SH-SY5Y (cell line): Measurements from ENCODE around the gene FBXW7.

Experiments
- GATA2 ChIP-seq: IDR thresholded peaks from 2 replicates; pipeline ENCODE4 v1.6.1; 2011; ENCODE audit warnings: mild to moderate bottlenecking, low read depth, low read length
- GATA3 ChIP-seq: IDR thresholded peaks from 2 replicates; pipeline ENCODE4 v1.6.1; 2011; ENCODE audit warnings: low read depth, mild to moderate bottlenecking, low read length, moderate library complexity

DNA sequence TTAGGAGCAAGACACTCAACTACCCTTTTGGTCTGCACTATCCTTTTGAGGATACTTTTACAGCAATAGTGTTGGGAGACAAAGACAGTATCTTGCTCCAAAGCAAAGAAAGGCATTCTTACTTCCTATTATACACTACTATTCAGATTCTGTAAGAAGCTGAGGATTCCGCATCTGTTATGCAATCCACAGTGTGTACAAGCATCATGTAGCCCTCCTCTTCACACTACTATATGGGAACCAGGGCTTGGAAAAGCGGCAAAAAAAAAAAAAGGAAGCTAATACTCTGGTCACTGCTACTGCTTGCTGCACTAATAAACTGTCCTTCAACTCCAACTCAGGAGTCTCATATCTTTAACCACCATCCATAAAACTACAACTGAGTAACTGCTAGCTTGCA lies 59.1 kb downstream of the FBXW7 start:
- no peak for TF ChIP-seq GATA2
- TF ChIP-seq GATA3: no peak
